ENCODE data around the gene EFEMP1.

DNA sequence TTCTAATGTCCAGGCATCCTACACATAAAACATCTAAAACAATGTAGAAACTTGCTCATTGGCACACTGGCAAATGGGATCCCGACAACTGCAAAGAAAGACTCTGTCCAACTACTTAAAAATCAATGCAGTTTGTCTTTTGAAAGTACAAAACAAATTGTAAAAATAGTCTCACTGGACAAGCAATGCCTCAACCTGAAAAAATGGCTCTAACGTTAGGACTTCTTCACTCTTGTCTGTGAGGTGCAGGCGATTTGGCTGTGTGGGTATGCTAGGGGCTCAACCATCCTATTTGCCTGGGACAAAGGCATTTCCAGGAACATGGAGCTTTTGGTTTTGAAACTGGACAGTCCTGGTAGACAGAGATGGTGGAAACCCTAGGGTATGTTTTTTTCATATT lies 10.7 kb downstream of the EFEMP1 start:
- TF ChIP-seq, protein P1, sequence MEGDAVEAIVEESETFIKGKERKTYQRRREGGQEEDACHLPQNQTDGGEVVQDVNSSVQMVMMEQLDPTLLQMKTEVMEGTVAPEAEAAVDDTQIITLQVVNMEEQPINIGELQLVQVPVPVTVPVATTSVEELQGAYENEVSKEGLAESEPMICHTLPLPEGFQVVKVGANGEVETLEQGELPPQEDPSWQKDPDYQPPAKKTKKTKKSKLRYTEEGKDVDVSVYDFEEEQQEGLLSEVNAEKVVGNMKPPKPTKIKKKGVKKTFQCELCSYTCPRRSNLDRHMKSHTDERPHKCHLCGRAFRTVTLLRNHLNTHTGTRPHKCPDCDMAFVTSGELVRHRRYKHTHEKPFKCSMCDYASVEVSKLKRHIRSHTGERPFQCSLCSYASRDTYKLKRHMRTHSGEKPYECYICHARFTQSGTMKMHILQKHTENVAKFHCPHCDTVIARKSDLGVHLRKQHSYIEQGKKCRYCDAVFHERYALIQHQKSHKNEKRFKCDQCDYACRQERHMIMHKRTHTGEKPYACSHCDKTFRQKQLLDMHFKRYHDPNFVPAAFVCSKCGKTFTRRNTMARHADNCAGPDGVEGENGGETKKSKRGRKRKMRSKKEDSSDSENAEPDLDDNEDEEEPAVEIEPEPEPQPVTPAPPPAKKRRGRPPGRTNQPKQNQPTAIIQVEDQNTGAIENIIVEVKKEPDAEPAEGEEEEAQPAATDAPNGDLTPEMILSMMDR (IDR thresholded peaks at IDR 0.05), result no peak
- no peak for TF ChIP-seq POLR2A (IDR thresholded peaks at IDR 0.05)

Data from heart left ventricle (tissue), 13 donors.